Measurements from ENCODE around the gene MOB2. TPM values are rescaled to one million over a fixed set of nuclear protein-coding genes. Genes with fewer than 3 reads are reported as not detected.

The MOB2 gene
- polyA plus RNA-seq, 1 experiment, result 61.3 TPM

- TF ChIP-seq CTCF (IDR thresholded peaks at IDR 0.05; ENCODE audit: insufficient read depth, low read depth, low read length), result no peak
- H3K27me3 ChIP-seq (ENCODE audit: control insufficient read depth, insufficient read depth, low read length), result no peaks in the 10 kb centered on the region
- DNase-seq (ENCODE audit: low read depth), result no peak
- ChIA-PET POLR2A (no interaction called here), CTCF (no interaction called here)
- H3K36me3 ChIP-seq (ENCODE audit: control insufficient read depth, insufficient read depth, low read length), result no peaks in the 10 kb centered on the region
- no peak overlapping the region for H3K4me3 ChIP-seq (ENCODE audit: low read depth, low read length)
Observed at GRCh38 chr11:1455763-1456060, 30.9 kb downstream of the MOB2 start.

GRCh38 chr11:1455032-1455762 lies 31.4 kb downstream of the MOB2 start:
- TF ChIP-seq CTCF (IDR thresholded peaks at IDR 0.05; ENCODE audit: insufficient read depth, low read depth, low read length), result no peak
- ChIA-PET POLR2A (no interaction called here), CTCF (no interaction called here)
- no peak for DNase-seq (ENCODE audit: low read depth)
- H3K4me3 ChIP-seq (ENCODE audit: low read depth, low read length), result no peak overlapping the region
- H3K27me3 ChIP-seq (ENCODE audit: control insufficient read depth, insufficient read depth, low read length), result no peaks in the 10 kb centered on the region
- H3K36me3 ChIP-seq (ENCODE audit: control insufficient read depth, insufficient read depth, low read length), result no peaks in the 10 kb centered on the region

GRCh38 chr11:1454576-1454975 lies 32.0 kb downstream of the MOB2 start:
- no peak for DNase-seq (ENCODE audit: low read depth)
- no peaks in the 10 kb centered on the region for H3K36me3 ChIP-seq (ENCODE audit: control insufficient read depth, insufficient read depth, low read length)
- no peaks in the 10 kb centered on the region for H3K27me3 ChIP-seq (ENCODE audit: control insufficient read depth, insufficient read depth, low read length)
- ChIA-PET CTCF (no interaction called here), POLR2A (no interaction called here)
- no peak overlapping the region for H3K4me3 ChIP-seq (ENCODE audit: low read depth, low read length)
- TF ChIP-seq CTCF (IDR thresholded peaks at IDR 0.05; ENCODE audit: insufficient read depth, low read depth, low read length), result no peak

GRCh38 chr11:1453611-1454034 lies 33.0 kb downstream of the MOB2 start:
- DNase-seq (ENCODE audit: low read depth), result no peak
- Histone ChIP-seq H3K27me3 (ENCODE audit: control insufficient read depth, insufficient read depth, low read length) (no peaks in the 10 kb centered on the region), H3K4me3 (ENCODE audit: low read depth, low read length) (no peak overlapping the region), H3K36me3 (ENCODE audit: control insufficient read depth, insufficient read depth, low read length) (no peaks in the 10 kb centered on the region)
- CTCF ChIA-PET, result interaction anchor here (0.5 kb wide), 1 partner anchor 133 kb away, joined by 3 read pairs; no protein-coding TSS in a partner anchor
- 0 out of 2 replicates have a peak, but pooled peaks have one; percentile 22 for TF ChIP-seq CTCF (IDR thresholded peaks at IDR 0.05; ENCODE audit: insufficient read depth, low read depth, low read length)
- POLR2A ChIA-PET, result no interaction called here

GRCh38 chr11:1452744-1453143 lies 33.8 kb downstream of the MOB2 start:
- Histone ChIP-seq H3K4me3 (ENCODE audit: low read depth, low read length) (no peak overlapping the region), H3K36me3 (ENCODE audit: control insufficient read depth, insufficient read depth, low read length) (no peaks in the 10 kb centered on the region), H3K27me3 (ENCODE audit: control insufficient read depth, insufficient read depth, low read length) (no peaks in the 10 kb centered on the region)
- no peak for TF ChIP-seq CTCF (IDR thresholded peaks at IDR 0.05; ENCODE audit: insufficient read depth, low read depth, low read length)
- POLR2A ChIA-PET, result no interaction called here
- CTCF ChIA-PET, result no interaction called here
- no peak for DNase-seq (ENCODE audit: low read depth)

Data from BJ (cell line).